ENCODE measurements around the gene BANF1.

GRCh38 chr11:66050581-66051231, 48.4 kb downstream of the BANF1 start:
- TF ChIP-seq EZH2phosphoT487 (IDR thresholded peaks at IDR 0.05; ENCODE audit: low read depth), result no peak
- no peak for TF ChIP-seq CTCF (IDR thresholded peaks at IDR 0.05; ENCODE audit: low read depth, low read length)
